A204.1 (cell line): ENCODE measurements around the gene SHCBP1L.
"Not testable (repeated sequence)": the region's sequence is repeated elsewhere in the genome, so short reads cannot be mapped to it uniquely, and the experiment has no call there.

Experiments used
- FAIRE-seq: peaks from 2 replicates; lab custom pipeline; 2012; peaks lifted over from hg19 to GRCh38; lab: Jason Lieb, UNC

The SHCBP1L gene

GRCh38 chr1:182965096-182965495, 12.1 kb upstream of the SHCBP1L start:
- no peak for FAIRE-seq

- FAIRE-seq = peak; percentile 94
Measured at GRCh38 chr1:182962554-182963115, 9.7 kb upstream of the SHCBP1L start.

DNA sequence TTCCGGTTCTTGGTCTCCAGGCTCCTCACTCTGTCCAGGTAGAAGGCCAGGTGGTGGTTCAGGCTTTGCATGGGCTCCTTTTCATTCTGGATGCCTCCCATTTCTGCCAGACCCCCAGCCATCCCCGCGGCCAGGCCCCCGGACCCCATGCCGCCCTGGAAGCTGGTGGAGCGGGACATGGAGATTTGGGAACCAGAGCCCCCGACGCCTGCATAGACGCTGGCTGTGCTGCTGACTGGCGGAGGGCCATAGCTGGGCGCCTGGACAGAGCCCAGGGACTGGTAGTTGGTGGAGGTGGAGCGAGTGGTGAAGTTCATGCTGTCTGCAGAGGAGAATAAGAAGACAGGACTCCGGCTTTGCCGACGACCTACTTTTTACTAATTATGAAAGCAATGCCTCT, 7.1 kb upstream of the SHCBP1L start:
- no peak for FAIRE-seq

DNA sequence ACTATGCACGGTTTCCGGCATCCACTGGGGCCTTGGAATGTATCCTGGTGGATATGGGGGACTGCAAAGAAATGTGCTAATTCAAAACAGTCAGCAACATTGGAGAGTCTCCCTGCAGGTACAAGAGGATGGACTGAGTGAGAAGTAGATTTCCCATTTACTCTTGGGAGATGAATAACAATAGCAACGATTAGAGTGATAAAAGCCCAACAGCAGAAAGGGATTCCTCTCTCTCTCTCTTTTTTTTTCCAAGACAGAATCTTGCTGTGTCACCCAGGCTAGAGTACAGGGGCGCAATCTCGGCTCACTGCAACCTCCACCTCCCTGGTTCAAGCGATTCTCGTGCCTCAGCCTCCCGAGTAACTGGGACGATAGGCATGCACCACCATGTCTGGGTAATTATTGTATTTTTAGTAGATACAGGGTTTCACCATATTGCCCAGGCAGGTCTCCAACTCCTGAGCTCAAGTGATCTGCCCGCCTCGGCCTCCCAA, 5.0 kb upstream of the SHCBP1L start:
- no peak for FAIRE-seq

DNA sequence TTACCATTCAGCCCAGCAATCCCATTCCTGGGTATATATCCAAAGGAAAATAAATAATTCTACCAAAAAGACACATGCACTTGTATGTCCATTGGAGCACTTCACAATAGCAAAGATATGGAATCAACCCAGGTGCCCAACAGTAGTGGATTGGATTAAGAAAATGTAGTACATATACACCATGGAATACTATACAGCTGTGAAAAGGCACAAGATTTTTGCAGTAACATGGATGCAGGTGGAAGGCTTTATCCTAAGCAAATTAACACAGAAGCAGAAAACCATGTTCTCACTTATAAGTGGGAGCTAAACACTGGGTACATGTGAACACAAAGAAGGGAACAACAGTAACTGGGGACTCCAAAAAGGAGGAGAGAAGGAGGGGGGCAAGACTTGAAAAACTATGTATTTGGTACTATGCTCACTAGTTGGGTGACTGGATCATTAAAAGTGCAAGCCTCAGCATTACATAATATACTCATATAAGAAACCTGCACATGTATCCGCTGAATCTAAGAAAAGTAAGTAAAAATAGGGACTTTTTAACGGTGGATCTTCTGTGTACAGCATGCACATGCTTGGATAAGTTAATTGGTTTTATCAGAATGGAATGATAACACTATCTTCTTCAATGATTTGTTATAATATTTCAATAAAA, 3.9 kb upstream of the SHCBP1L start:
- FAIRE-seq = no peak

DNA sequence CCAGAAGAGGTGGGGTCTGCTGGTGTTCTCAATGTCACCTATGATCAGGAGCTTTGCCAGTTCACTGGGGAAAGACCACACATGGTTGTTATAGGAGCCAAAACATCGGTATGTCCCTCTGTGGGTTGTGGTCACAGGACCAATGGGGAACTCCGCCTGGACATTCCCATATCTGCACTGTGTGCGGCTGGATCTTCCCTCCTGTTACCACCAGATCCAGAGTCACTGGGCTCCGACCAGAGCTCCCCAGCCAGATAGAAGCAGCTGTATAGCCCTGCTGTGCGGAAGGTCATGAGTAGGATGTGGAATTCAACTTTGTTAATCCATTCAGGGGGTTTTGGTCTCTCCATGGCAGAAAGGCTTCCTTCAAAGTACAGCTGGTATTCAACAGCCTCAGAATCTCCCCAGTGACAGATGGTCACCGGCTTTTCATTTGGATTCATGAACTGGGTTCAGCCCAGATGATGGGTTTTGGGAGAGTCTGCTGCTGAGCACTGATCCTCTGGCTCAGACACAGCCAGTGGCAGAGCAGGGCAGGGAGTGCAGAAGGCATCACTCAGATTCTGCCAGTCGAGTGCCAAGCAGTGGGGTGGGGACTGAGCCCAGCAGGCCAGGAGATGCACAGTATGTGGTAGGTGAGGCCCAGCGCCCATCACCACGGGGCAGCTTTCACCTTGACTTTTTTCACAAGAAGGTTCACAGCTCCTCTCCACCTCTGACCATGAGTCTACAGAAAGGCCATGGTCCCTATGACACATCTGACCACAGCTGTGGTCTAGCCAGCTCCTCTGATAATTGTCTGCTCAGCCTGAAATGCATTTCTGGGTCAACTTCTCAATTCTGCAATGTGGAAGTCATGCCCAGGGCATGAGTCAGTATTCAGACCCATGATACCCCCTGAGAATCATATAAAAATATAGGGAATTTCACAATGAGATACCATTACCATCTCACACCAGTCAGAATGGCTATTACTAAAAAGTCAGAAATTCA, 2.9 kb upstream of the SHCBP1L start:
- FAIRE-seq = no peak

DNA sequence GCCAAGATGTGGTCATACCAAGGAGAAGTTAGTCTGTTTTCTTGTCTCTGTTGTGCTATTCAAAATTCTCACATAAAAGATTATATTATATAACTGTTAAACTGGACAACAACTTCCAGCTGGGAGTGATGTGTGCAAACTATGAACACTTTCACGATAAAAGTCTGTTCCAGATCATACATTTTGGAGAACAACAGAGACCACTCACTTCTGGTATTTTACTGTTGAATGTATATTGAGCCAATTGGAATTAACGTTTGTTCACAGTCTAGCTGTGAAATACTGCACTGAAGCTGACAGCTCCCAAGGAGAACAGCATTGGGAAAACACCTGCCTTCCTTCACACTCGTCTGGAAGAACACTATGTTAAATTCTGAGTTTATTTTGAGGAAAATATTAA, 860 bp upstream of the SHCBP1L start:
- FAIRE-seq = no peak

GRCh38 chr1:182943336-182943735, 9.6 kb downstream of the SHCBP1L start:
- FAIRE-seq = not testable (repeated sequence)

DNA sequence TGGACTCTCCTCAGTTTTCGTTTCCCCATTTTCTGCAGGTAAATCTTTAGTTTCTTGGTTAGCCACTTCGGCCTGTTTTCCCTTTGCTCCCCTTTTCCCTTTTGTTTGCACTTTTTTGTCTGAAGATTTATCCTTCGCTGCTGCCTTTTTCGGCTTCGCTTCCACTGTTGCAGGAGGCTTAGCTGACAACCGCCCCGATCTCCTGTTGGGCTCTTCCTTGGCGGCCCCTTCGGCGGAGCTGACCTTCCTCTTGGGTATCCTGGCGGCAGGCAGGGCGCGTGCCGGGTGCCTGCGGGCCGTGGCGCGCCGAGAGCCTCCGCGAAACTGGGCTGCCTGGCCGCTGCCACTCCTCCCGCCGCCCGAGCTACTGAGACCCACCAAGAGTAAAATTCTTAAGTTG, 10.8 kb downstream of the SHCBP1L start:
- not testable (repeated sequence) for FAIRE-seq

GRCh38 chr1:182939413-182939812, 13.6 kb downstream of the SHCBP1L start:
- no peak for FAIRE-seq

GRCh38 chr1:182935716-182936115, 17.2 kb downstream of the SHCBP1L start:
- FAIRE-seq = no peak

GRCh38 chr1:182930985-182931384, 22.0 kb downstream of the SHCBP1L start:
- no peak for FAIRE-seq

DNA sequence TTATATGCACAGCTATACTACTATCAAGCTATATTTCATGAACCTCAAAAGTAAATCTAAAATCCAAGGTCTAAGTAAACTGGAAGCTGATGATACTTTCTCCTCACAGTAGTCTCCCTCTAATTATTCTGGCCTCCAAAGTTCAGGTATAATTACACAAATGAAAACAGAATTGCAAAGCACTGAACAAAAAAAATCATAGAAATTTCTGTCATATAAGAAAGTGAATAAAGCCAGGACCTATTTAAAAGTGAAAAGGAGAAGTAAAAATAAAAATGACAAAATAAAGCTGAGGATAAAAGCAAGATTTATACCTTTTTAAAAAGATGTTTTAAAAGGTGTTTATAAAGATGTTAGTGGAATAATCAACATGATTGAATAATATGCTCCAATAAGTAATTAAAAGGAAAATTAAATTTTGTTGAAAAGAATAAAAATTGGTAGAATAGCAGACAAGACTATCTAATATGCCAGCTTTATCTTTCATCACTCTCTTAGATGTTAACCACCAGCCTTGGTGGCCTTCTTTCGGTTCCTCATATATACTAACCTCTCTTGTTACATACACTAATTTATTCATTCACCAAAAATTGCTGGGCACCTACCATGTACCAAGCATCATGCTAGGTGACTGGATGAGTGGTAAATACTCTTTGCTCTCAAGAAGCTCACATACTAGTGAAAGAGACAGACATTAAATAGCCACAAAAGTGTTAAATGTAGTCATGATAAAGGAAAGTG, 25.1 kb downstream of the SHCBP1L start:
- FAIRE-seq = peak; percentile 52

DNA sequence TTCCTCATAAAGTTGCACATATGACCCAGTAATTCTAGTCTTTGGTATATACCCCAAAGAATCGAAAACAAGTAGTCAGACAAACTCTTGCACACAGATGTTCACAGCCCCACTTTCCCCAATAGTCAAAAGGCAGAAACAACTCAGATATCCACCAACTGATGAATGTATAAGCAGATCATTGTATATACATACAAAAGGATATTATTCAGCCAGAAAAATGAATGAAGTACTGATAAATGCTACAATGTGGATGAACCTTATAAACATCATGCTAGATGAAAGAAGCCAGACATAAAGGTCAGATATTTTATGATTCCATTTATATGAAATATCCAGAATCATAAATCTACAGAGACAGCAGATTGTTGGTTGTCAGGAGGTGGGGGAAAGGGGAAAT, 27.3 kb downstream of the SHCBP1L start:
- FAIRE-seq = no peak

DNA sequence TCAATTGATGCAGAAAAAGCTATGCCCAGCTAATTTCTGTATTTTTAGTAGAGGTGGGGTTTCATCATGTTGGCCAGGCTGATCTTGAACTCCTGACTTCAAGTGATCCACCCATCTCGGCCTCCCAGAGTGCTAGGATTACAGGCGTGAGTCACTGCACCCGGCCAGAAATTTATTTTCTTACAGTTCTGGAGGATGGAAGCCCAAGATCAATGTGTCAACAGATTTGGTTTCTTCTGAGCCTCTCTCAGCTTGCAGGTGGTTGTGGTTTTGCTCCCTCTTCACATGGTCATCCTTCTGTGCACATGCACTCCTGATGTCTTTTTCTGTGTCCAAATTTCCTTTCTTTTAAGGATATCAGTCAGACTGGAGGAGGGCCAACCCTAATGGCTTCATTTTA, 35.6 kb downstream of the SHCBP1L start:
- FAIRE-seq = no peak

- FAIRE-seq = no peak
Measured at GRCh38 chr1:182913401-182913800, 39.6 kb downstream of the SHCBP1L start.

GRCh38 chr1:182910143-182910542, 42.8 kb downstream of the SHCBP1L start:
- no peak for FAIRE-seq

DNA sequence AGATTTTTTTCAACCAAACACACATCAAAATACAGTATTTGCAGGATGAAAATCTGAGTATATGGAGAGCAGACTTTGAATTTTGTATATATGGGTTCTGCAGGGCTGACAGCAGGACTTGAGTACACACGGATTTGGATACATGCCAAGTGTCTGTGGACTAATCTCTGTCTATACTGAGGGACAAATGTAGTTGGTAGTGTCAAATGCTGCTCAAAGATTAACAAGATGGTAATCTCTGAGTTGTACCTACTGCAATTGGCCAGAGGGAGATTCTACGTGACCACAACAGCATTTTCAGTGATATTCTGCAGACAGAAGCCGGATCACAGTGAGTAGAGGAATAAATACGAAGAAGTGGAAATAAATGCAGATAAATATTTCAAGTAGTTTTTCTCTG, 43.4 kb downstream of the SHCBP1L start:
- FAIRE-seq = no peak

DNA sequence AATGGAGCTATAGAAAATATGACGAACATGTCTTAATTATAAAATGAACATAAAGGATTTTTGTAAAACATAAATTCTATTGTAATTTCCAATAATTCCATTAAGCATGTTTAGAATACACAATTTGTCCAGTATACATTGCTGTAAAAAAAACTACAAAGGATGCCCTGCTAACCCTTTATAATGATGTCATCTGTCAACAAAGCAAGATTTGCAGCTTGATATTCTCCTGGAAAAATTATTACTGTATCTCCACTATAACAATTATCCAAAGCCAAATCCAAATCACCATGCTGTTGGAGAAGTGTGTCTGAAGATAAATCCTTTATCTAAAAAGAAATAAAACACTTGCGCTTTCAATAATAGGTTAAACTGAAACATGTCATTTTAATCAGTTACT, 47.6 kb downstream of the SHCBP1L start:
- FAIRE-seq = no peak

DNA sequence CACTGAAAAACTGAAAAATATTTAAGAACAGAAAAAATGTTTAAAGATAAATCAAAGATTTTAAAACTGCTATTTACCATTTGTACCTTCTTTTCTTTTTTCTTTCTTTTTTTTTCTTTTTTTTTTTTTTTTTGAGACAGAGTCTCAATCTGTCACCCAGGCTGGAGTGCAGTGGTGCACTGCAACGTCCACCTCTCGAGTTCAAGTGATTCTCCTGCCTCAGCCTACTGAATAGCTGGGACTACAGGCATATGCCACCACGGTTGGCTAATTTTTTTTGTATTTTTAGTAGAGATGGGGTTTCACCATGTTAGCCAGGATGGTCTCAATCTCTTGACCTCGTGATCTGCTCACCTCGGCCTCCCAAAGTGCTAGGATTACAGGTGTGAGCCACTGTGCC, 51.0 kb downstream of the SHCBP1L start:
- FAIRE-seq = not testable (repeated sequence)

GRCh38 chr1:182897696-182898095, 55.3 kb downstream of the SHCBP1L start:
- no peak for FAIRE-seq

DNA sequence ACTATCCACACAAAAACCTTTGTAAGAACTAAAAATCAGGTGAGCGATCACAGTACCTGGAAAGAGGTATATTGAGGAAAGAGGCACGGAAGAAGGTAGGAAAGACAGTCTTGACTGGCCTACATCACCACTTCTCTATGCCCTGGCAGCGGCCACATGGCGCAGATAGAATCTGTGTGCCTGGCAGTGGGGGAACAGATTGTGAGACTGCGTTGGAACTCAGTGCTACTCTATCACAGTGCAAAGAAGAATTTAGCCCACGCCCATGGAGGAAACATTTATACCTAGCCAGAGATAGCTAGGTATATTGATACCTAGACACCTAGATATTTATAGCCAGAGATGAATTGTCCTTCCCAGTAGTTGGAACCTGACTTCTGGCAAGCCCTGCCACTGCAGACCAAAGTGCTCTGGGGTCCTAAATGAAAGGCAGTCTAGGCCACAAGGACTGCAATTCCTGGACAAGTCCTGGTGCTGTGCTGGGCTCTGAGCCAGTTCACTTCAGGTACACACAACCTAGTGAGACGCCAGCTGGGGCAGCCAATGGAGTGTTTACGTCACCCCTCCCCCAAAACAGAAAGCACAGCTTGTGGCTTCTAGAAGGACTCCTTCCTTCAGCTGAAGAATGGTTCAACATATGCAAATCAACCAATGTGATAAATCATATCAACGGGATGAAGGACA, 61.9 kb downstream of the SHCBP1L start:
- no peak for FAIRE-seq
